Activated T-cell treated with anti-CD3 and anti-CD28 coated beads for 4 hours (primary cell): ENCODE measurements around the gene RIPOR3.
"Not testable (repeated sequence)": the region's sequence is repeated elsewhere in the genome, so short reads cannot be mapped to it uniquely, and the experiment has no call there.

Experiments used
- DNase-seq: peaks from one replicate; pipeline ENCODE4 v3.0.0-alpha.2; 2020

Gene RIPOR3

GRCh38 chr20:50676858-50677257, 14.5 kb downstream of the RIPOR3 start:
- no peak for DNase-seq

- not testable (repeated sequence) for DNase-seq
Observed at GRCh38 chr20:50676377-50676731, 15.0 kb downstream of the RIPOR3 start.

GRCh38 chr20:50675671-50676376, 15.5 kb downstream of the RIPOR3 start:
- DNase-seq, result no peak

- DNase-seq, result no peak
Observed at GRCh38 chr20:50674138-50674825, 17.1 kb downstream of the RIPOR3 start.

GRCh38 chr20:50673466-50674137, 17.7 kb downstream of the RIPOR3 start:
- no peak for DNase-seq

GRCh38 chr20:50673146-50673465, 18.2 kb downstream of the RIPOR3 start:
- no peak for DNase-seq

- DNase-seq, result no peak
Observed at GRCh38 chr20:50672400-50673145, 18.8 kb downstream of the RIPOR3 start.

GRCh38 chr20:50671626-50672025, 19.7 kb downstream of the RIPOR3 start:
- no peak for DNase-seq

- not testable (repeated sequence) for DNase-seq
Observed at GRCh38 chr20:50671010-50671409, 20.3 kb downstream of the RIPOR3 start.

GRCh38 chr20:50670126-50670862, 21.0 kb downstream of the RIPOR3 start:
- DNase-seq, result no peak

GRCh38 chr20:50668798-50669197, 22.5 kb downstream of the RIPOR3 start:
- no peak for DNase-seq

- DNase-seq, result no peak
Observed at GRCh38 chr20:50668326-50668725, 23.0 kb downstream of the RIPOR3 start.

GRCh38 chr20:50666709-50667298, 24.5 kb downstream of the RIPOR3 start:
- DNase-seq, result no peak

GRCh38 chr20:50664254-50664653, 27.1 kb downstream of the RIPOR3 start:
- DNase-seq, result no peak

- no peak for DNase-seq
Observed at GRCh38 chr20:50663095-50663821, 28.1 kb downstream of the RIPOR3 start.

GRCh38 chr20:50659975-50660670, 31.2 kb downstream of the RIPOR3 start:
- DNase-seq, result no peak

GRCh38 chr20:50658804-50659380, 32.5 kb downstream of the RIPOR3 start:
- no peak for DNase-seq

- DNase-seq, result no peak
Observed at GRCh38 chr20:50655311-50655880, 35.9 kb downstream of the RIPOR3 start.

- no peak for DNase-seq
Observed at GRCh38 chr20:50654904-50655303, 36.4 kb downstream of the RIPOR3 start.

- no peak for DNase-seq
Observed at GRCh38 chr20:50652702-50653294, 38.5 kb downstream of the RIPOR3 start.
